GM18507 (cell line): Measurements from ENCODE around the gene ZNF740.
A peak's percentile ranks its signal among the peaks of the same experiment; 100 is the strongest.

Experiments
- DNase-seq: peaks from one replicate; pipeline ENCODE4 v3.0.0; 2011; ENCODE audit warnings: low read depth; ENCODE audit not compliant: insufficient read length; ENCODE audit errors: extremely low spot score
- FAIRE-seq: peaks from 2 replicates; lab custom pipeline; 2011; peaks lifted over from hg19 to GRCh38; lab: Jason Lieb, UNC

The ZNF740 gene

GRCh38 chr12:53222806-53223261 is 42.3 kb downstream of the ZNF740 start:
- DNase-seq (no peak), FAIRE-seq (no peak)

- no peak for DNase-seq
- FAIRE-seq, result no peak
Measured at GRCh38 chr12:53223389-53224060, 43.0 kb downstream of the ZNF740 start.

GRCh38 chr12:53224061-53224896 is 43.8 kb downstream of the ZNF740 start:
- DNase-seq (no peak), FAIRE-seq (no peak)

- DNase-seq, result no peak
- no peak for FAIRE-seq
Measured at GRCh38 chr12:53224897-53225634, 44.5 kb downstream of the ZNF740 start.

- FAIRE-seq (no peak), DNase-seq (no peak)
Measured at GRCh38 chr12:53225635-53226424, 45.3 kb downstream of the ZNF740 start.

GRCh38 chr12:53226815-53227214 is 46.3 kb downstream of the ZNF740 start:
- FAIRE-seq (no peak), DNase-seq (no peak)

- no peak for DNase-seq
- FAIRE-seq, result no peak
Measured at GRCh38 chr12:53227341-53227740, 46.8 kb downstream of the ZNF740 start.

- FAIRE-seq (no peak), DNase-seq (no peak)
Measured at GRCh38 chr12:53227836-53228235, 47.3 kb downstream of the ZNF740 start.

GRCh38 chr12:53229454-53229853 is 48.9 kb downstream of the ZNF740 start:
- FAIRE-seq (no peak), DNase-seq (no peak)

- DNase-seq (no peak), FAIRE-seq (no peak)
Measured at GRCh38 chr12:53230108-53230845, 49.8 kb downstream of the ZNF740 start.

GRCh38 chr12:53231671-53231920 is 51.1 kb downstream of the ZNF740 start:
- no peak for DNase-seq
- FAIRE-seq, result no peak

GRCh38 chr12:53231921-53232645 is 51.6 kb downstream of the ZNF740 start, which contains the start of gene RARG:
Gene RARG (minus strand): TSS chr12:53232209. CDS start chr12:53227545, 4,664 bp downstream.
- no peak for DNase-seq
- FAIRE-seq, result no peak

GRCh38 chr12:53232646-53233461 is 52.3 kb downstream of the ZNF740 start:
- FAIRE-seq (peak; percentile 55), DNase-seq (no peak)

- DNase-seq, result no peak
- FAIRE-seq, result no peak
Measured at GRCh38 chr12:53233671-53234121, 53.2 kb downstream of the ZNF740 start.

GRCh38 chr12:53234271-53234914 is 53.9 kb downstream of the ZNF740 start:
- FAIRE-seq, result no peak
- DNase-seq, result no peak

- no peak for DNase-seq
- FAIRE-seq, result no peak
Measured at GRCh38 chr12:53235164-53235563, 54.6 kb downstream of the ZNF740 start.
